ENCODE measurements around the gene SUMF1.
"Not testable (repeated sequence)": the region's sequence is repeated elsewhere in the genome, so short reads cannot be mapped to it uniquely, and the experiment has no call there.

The SUMF1 gene

DNA sequence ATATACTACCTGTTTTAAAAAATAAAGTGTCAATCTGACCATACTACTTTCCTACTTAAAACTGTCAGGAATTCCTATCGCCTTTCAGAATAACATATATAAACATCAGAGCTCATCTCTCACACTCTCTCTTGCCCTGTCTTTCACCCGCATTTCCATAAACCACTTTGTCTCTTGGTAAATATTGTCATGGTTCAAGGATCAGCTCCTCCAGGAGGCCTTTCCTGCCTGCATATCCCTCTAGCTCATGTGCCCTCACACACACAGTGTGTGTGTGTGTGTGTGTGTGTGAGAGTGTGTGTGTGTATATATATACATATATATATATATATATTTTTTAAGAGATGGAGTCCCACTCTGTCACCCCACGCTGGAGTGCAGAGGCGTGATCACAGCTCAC is 6.7 kb downstream of the SUMF1 start:
- DNase-seq (ENCODE audit: low spot score), result no peak

- DNase-seq (ENCODE audit: low spot score), result no peak
Measured at GRCh38 chr3:4458961-4459360, 8.1 kb downstream of the SUMF1 start.

DNA sequence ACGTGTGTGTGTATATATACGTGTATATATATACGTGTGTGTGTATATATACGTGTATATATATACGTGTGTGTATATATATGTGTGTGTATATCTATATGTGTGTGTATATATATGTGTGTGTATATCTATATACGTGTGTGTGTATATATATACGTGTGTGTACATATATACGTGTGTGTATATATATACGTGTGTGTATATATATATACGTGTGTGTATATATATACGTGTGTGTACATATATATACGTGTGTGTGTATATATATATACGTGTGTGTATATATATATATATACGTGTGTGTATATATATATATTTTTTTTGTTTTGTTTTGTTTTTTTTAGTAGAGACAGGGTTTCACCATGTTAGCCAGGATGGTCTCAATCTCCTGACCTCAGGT is 10.3 kb downstream of the SUMF1 start:
- not testable (repeated sequence) for DNase-seq (ENCODE audit: low spot score)

DNA sequence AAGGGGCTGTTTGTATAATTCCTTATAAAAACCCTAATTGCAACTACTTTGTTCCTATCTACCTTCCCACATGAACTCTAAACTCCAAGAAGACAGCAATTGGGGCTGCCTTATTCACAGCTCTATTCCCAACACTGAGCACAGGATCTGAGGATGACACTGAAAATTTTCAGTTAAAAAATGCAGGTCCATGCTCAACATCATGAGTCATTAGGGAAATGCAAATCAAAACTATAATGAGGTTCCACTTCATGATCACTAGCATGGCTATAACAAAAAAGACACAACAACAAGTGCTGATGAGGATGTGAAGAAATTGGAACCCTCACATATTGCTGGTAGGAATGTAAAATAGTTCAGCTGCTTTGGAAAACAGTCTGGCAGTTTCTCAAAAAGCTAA is 12.9 kb downstream of the SUMF1 start:
- DNase-seq (ENCODE audit: low spot score), result no peak

DNA sequence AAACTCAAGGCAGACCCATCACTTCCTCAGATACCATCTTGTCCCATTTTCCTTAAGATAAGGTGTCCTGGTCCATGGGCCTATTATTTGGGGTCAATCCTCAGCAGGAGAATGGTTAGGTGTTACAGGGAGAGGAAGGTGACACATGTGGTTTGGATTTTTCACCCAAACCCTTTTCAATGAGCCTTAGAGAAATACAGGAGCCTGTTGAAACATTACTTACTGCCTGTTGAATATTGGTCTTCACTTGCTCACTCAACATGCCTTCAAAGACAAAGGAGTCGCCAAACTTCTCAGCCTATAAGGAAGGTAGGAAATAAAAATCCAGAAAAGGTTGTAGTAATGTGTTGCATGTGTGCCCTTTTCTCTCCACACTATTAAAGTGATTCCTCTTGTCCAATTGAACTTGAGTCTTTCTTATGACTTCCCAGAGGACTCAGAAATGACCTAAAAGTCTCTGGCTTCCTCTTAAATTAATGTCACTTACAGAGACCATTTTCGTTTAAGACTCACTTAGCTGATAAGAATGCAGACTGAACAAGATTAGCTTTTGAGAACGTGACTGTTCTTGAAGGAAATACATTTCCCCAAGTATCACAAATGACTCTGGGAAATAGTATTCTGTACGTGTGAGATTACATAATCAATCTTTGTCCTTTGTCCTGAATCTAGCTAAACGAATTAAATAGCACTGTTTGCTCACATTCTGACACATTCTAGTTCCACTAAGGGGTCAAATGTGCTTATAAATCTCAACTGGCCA is 17.8 kb downstream of the SUMF1 start:
- DNase-seq (ENCODE audit: low spot score), result no peak

DNA sequence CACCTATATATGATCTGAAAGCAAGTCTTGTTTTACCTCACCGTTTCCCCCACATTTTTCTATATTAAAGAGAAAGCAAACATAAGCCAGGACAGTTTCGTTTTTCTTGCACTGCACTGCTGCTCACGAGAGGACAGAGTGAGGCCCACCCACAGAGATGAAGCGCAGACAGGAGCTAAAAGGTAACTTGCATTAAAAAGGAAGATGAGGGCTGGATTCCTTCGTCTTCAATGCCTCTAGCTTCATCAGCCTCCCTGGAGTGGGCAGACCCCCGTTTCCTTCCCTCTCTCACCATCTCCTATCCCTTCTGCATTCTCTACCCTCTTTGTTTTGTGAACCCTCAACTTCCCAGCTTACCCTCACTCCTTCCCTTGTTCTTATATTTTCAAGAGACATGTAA is 18.9 kb downstream of the SUMF1 start:
- no peak for DNase-seq (ENCODE audit: low spot score)

DNA sequence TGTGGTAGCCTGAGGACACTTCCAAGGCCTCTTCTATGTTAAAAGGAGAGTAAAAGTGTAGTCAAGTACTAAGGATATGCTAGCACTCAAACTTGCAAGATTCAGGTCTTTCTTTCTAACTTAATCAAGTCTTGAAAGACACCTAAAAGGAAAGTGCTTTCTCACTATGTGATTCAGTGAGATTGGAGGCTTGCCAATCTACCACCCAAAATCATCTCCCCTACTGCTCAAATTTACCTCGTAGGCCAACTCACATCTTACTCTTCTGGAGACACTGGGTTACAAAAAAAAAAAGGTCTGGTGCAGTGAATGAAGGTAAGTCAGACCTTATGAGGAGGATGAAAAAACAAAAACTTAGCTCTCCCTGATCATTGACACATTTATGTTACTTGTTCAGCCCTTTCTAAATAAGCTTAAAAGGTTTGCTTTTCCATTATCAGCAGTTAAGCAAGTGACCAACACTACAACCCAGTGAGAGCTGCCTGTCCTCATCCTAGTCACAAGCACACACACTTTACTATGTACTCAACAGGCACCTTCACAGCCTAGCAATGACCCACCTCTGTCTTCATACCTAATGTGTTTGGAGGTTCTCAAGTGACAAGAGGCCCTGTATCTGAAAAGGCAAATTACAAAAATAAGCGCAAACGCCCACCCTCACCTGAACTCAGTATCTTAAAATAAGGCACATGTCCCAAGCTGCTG is 19.6 kb downstream of the SUMF1 start:
- DNase-seq (ENCODE audit: low spot score), result no peak

DNA sequence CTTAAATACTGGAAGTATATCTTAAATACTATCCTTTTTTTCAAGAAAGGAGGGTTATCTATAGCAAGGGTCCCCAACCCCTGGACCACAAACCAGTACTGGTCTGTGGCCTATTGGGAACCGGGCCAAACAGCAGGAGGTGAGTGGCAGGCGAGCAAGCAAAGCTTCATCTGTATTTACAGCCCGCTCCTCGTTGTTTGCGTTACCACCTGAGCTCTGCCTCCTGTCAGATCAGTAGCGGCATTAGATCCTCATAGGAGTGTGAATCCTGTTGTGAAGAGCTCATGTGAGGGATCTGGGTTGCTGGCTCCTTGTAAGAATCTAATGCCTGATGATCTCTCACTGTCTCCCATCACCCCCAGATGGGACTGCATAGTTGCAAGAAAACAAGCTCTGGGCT is 26.1 kb downstream of the SUMF1 start:
- DNase-seq (ENCODE audit: low spot score), result no peak

DNA sequence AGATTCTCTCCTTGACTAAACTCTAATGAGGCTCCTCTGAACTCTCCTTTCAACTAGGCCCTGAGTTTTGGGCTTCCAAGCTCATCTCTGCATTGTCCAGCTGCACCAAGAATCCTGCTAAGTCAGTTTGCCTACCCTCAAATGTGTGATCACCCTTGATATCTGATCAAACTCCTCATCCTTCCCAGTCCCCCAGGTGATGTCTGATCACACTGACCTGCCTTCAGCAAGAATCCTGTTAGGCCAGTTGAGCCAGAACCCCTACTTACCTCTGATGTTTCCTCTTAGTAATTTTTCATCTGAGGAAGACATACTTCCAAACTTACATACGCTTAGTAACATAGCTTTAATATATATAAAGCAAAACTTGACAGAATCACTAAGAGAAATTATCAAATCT is 28.8 kb downstream of the SUMF1 start:
- no peak for DNase-seq (ENCODE audit: low spot score)

- DNase-seq (ENCODE audit: low spot score), result no peak
Measured at GRCh38 chr3:4432259-4432658, 34.8 kb downstream of the SUMF1 start.

DNA sequence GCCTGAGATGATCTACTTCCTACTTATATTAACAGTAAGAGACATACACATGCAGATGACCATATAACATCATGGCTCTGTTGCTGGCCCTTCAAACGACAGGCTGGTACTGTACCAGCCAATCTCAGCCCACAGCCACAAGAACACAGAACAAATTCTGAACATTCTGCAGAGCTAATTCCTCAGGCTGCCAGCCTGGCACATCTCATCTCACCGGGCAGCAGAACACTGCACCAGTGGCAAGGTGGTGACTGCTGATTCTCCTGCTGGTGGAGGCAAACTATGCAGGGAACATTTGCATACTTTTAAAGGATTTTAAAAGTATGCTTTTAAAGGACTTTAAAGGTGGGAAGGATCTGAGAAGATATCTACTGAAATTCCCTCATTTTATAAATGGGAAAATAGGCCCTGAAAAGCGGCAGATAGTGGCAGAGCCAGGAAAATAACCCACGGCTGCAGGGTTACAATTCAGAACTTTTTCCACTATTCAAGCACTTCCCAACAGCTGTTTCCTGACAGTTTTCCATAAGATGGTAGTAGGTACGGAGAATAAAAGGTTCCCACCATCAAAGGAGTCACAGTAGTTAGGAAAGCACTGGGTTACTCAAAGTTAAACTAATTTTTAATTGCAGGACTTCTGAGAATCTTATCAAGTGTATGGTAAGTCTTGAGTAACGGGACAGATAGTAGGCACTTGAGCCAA is 37.3 kb downstream of the SUMF1 start:
- DNase-seq (ENCODE audit: low spot score), result no peak

- DNase-seq (ENCODE audit: low spot score), result peak; percentile 34
Measured at GRCh38 chr3:4426782-4427344, 40.2 kb downstream of the SUMF1 start.

- no peak for DNase-seq (ENCODE audit: low spot score)
Measured at GRCh38 chr3:4426261-4426781, 40.7 kb downstream of the SUMF1 start.

DNA sequence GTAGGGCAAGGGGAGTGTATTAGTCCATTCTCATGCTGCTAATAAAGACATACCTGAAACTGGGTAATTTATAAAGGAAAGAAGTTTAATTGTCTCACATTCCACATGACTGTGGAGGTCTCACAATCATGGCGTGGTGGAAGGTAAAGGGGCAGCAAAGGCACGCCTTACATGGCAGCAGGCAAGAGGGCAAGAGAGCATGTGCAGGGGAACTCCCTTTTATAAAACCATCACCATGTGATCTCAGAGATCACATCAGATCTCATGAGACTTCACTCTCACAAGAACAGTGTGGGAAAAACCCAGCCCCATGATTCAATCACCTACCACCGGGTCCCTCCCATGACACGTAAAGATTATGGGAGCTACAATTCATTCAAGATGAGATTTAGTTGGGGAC is 41.4 kb downstream of the SUMF1 start:
- DNase-seq (ENCODE audit: low spot score), result no peak

- DNase-seq (ENCODE audit: low spot score), result no peak
Measured at GRCh38 chr3:4425055-4425454, 42.0 kb downstream of the SUMF1 start.

- DNase-seq (ENCODE audit: low spot score), result peak; percentile 32
Measured at GRCh38 chr3:4421121-4421520, 45.9 kb downstream of the SUMF1 start.

- DNase-seq (ENCODE audit: low spot score), result no peak
Measured at GRCh38 chr3:4419920-4420319, 47.1 kb downstream of the SUMF1 start.

GRCh38 chr3:4419386-4419785 is 47.7 kb downstream of the SUMF1 start:
- no peak for DNase-seq (ENCODE audit: low spot score)

- DNase-seq (ENCODE audit: low spot score), result no peak
Measured at GRCh38 chr3:4418156-4418555, 48.9 kb downstream of the SUMF1 start.

GRCh38 chr3:4417449-4417848 is 49.6 kb downstream of the SUMF1 start:
- no peak for DNase-seq (ENCODE audit: low spot score)

DNA sequence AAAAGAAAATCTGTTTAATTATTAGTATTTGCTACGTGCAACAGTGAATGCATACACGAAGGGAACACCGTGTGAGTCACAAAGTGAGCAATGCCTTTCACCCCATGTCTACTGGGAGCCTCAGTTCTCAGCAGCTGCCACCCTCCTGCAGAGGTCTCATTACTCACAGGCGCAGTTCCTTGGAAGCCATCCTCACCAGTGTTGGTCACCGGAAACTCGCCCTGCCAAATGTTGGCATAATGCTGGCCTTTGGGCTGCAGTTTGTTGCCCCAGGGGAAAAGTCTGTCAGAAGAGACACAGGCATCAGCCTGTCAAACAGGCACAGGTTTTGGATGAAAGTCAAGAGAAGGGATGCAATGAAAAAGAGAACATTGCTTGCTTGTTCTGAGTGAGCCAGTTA is 50.1 kb downstream of the SUMF1 start:
- no peak for DNase-seq (ENCODE audit: low spot score)

DNA sequence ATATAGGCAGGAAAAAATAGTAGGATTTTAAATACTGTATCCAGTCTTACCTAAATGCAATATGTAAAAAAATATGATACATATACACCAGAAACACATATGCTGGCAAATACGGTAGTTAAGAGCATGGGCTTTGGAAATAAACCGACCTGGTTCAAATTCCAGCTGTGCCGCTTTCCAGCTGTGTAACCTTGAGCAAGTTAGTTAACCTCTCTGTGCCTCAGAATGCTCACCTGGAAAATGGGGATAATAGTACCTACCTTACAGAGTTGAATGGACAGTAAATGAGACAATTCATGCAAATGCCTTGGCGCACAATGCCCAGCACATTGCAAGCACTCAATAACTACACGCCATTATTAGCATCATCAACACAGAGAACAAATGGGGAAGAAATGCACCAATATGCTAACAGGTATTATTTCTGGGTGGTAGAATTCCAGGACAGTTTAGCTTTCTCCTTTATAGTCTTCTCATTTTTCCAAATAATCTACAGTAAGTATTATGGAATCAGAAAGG is 50.6 kb downstream of the SUMF1 start:
- DNase-seq (ENCODE audit: low spot score), result no peak
